Neural cell (in vitro differentiated cells): ENCODE measurements around the gene GOLGA8A.

ENCODE experiments used
- EP300 ChIP-seq: fragments of 450-650 bp; conservative IDR thresholded peaks from 2 replicates; pipeline ENCODE4 v1.6.1; 2014; ENCODE audit warnings: antibody characterized with exemption, mild to moderate bottlenecking, moderate library complexity; ENCODE audit not compliant: poor library complexity, severe bottlenecking
- EZH2 ChIP-seq: fragments of 200-600, 300-800 bp; shearing (Covaris generic), sonication (generic); IDR thresholded peaks from 2 replicates; pipeline ENCODE4 v1.6.1; 2014; ENCODE audit warnings: antibody characterized with exemption, low read length, borderline replicate concordance, mild to moderate bottlenecking; ENCODE audit not compliant: insufficient read depth, poor library complexity, severe bottlenecking
- POLR2AphosphoS5 ChIP-seq: IDR thresholded peaks from 2 replicates; pipeline ENCODE4 v1.6.1; 2012
- SMC3 ChIP-seq: fragments of 450-650 bp; conservative IDR thresholded peaks from 2 replicates; pipeline ENCODE4 v1.6.1; 2014; ENCODE audit warnings: antibody characterized with exemption, mild to moderate bottlenecking, moderate library complexity; ENCODE audit not compliant: poor library complexity
- TAF1 ChIP-seq: IDR thresholded peaks from 2 replicates; pipeline ENCODE4 v1.6.1; 2012; ENCODE audit warnings: low read depth
- TF ChIP-seq, protein P1 (sequence below): fragments of 450-650 bp; IDR thresholded peaks from 2 replicates; pipeline ENCODE4 v1.5.1; 2014; ENCODE audit warnings: antibody characterized with exemption, mild to moderate bottlenecking, moderate library complexity; ENCODE audit not compliant: poor library complexity, severe bottlenecking
- TF ChIP-seq, protein P2 (sequence below): IDR thresholded peaks from 2 replicates; pipeline ENCODE4 v1.6.1; 2012; ENCODE audit warnings: borderline replicate concordance

DNA sequence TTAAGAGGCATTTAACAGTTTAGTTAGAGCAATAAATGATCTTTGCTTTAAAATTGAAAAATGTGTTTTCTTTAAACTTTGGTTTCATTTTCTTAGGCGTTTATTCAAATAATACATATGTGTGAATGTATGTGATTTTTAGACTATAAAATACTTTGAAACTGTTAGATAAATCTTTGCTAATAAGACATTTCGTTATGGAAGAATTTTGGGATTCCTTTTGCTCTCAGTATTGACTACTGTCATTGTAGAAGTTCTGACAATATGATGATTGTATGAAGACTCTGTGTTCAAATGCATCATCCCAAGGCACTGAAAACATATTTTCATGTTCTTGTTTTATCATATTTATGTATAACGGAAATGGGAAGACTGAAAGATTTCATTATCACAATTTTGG, 43.8 kb upstream of the GOLGA8A start:
- TF ChIP-seq, protein P1, sequence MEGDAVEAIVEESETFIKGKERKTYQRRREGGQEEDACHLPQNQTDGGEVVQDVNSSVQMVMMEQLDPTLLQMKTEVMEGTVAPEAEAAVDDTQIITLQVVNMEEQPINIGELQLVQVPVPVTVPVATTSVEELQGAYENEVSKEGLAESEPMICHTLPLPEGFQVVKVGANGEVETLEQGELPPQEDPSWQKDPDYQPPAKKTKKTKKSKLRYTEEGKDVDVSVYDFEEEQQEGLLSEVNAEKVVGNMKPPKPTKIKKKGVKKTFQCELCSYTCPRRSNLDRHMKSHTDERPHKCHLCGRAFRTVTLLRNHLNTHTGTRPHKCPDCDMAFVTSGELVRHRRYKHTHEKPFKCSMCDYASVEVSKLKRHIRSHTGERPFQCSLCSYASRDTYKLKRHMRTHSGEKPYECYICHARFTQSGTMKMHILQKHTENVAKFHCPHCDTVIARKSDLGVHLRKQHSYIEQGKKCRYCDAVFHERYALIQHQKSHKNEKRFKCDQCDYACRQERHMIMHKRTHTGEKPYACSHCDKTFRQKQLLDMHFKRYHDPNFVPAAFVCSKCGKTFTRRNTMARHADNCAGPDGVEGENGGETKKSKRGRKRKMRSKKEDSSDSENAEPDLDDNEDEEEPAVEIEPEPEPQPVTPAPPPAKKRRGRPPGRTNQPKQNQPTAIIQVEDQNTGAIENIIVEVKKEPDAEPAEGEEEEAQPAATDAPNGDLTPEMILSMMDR = no peak
- TF ChIP-seq EZH2 (no peak), SMC3 (no peak), EP300 (no peak), POLR2AphosphoS5 (no peak), TAF1 (no peak)
- TF ChIP-seq, protein P2, sequence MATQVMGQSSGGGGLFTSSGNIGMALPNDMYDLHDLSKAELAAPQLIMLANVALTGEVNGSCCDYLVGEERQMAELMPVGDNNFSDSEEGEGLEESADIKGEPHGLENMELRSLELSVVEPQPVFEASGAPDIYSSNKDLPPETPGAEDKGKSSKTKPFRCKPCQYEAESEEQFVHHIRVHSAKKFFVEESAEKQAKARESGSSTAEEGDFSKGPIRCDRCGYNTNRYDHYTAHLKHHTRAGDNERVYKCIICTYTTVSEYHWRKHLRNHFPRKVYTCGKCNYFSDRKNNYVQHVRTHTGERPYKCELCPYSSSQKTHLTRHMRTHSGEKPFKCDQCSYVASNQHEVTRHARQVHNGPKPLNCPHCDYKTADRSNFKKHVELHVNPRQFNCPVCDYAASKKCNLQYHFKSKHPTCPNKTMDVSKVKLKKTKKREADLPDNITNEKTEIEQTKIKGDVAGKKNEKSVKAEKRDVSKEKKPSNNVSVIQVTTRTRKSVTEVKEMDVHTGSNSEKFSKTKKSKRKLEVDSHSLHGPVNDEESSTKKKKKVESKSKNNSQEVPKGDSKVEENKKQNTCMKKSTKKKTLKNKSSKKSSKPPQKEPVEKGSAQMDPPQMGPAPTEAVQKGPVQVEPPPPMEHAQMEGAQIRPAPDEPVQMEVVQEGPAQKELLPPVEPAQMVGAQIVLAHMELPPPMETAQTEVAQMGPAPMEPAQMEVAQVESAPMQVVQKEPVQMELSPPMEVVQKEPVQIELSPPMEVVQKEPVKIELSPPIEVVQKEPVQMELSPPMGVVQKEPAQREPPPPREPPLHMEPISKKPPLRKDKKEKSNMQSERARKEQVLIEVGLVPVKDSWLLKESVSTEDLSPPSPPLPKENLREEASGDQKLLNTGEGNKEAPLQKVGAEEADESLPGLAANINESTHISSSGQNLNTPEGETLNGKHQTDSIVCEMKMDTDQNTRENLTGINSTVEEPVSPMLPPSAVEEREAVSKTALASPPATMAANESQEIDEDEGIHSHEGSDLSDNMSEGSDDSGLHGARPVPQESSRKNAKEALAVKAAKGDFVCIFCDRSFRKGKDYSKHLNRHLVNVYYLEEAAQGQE = no peak
